ENCODE measurements around the gene DTX3.
"Not testable (repeated sequence)": the region's sequence is repeated elsewhere in the genome, so short reads cannot be mapped to it uniquely, and the experiment has no call there.

DTX3 gene

DNA sequence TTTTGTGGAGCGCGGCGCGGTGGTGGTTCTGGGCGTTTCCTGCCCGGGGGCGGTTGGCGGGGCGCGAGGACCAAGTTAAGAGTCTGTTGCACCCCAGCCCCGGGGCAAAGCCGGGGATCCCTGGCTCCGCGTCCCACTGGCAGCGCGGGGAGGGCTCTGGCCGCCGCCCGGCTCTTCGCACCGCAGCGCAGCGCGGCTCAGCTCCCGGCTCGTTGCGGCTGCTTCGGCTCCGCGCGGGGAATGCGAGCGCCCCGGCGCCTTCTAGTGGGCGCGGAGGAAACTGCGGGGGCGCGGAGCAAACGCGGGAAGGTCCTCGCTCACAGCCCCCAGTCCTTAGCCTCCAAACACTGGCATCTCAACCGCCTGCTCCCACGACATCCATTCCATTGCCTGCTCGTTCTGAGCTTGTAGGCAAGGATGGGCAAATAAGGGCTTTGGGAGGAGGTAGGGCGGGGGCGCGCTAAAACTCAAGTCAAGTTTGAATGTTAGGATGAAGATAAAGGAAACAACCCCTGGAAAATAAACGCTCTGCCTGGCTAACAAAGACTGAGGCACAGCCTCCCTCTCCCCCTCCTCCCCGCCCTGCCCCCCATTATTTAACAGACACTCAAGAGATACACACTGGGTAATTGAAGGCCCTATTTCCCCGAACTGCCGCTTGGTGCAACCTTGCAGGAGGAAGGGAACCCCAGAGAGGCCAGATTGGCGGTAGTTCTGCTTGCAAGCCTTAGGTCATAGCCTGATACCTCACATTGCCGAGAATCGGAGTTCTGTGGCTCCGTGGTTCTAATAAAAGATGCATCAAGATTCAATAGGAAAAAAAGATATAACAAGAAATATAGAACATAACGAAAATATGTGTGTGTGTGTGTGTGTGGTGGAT is 28.6 kb downstream of the DTX3 start, which contains the start of gene B4GALNT1:
B4GALNT1 (minus strand) TSS at position 244 of the 883 bp plus-strand sequence. CDS start 1,069 bp downstream, outside the sequence.
- DNase-seq = peak; percentile 61

DNA sequence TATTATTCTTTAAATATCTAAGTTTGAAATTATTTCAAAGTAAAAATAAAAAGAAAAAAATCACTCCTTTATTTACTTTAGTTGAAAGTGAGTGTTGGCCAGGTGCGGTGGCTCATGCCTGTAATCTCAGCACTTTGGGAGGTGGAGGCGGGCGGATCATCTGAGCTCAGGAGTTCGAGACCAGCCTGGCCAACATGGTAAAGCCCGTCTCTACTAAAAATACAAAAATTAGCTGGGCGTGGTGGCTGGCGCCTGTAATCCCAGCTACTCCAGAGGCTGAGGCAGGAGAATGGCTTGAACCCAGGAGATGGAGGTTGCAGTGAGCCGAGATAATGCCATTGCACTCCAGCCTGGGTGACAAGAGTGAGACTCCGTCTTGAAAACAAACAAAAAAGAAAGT is 32.1 kb downstream of the DTX3 start:
- DNase-seq = not testable (repeated sequence)

DNA sequence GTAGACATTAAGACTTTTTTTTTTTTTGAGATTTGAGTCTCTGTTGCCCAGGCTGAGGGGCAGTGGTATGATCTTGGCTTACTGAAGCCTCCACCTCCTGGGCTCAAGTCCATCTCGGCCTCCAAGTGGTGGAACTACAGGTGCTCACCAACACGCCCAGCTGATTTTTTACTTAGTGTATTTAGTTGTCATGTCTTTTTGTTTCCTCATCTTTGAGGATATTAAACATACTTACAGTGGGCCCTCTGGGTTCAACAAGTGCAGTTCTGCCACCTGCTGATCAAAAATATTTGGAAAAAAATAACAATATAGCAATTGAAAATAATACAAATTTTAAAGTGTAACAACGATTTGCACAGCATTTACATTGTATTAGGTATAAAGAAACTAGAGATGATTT is 32.7 kb downstream of the DTX3 start:
- DNase-seq = no peak

DNA sequence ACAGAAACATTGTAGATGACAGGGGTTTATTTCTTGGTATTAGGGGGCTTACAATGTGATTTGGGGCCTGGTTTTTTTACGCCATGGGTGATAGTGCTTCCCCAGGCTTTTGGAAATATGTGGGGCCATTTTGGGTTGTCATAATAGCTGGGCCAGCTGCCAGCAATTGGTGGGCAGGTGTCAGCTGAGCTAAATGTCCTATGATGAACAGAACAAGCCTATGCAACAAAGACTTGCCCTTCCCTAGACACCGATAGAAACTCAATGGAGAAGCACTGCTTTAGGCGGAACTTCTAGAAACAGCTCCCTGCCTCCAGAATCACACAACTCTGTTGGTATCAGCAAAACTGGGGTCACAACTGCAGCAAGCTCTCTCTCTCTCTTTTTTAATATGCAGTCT is 33.5 kb downstream of the DTX3 start:
- no peak for DNase-seq

DNA sequence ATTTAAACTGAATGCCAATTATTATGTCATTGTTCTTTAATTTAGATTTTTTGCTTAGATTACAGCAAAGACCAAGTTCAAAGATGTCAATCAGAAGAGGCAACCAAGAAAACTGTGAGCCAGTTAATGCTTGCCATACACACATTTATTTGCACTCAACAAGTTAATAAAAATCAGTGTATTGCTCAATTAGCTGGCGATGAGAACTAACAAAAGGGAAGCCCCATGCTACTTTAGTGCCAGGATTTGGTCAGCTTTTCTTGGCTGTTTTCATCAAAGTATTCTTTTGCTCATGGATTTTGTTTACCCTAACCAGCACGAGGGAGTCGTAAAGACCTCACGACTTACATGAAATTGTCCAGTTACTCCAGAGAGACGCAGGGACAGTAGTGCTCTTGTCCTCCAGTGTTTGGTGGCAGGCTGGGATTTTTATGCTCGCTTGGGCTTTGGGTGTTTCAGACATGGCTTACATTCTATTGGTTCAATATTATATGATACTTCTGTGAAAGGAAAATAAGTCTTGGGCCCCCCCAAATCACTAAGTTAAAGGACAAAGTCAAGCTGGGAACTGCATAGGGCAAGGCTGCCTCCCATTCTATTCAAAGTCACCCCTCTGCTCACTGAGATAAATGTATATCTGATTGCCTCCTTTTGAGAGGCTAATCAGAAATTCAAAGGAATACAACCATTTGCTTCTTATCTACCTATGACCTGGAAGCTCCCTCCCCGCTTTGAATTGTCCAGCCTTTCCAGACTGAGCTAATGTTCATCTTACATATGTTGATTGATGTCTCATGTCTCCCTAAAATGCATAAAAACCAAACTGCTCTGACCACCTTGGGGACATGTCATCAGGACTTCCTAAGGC is 35.8 kb downstream of the DTX3 start:
- no peak for DNase-seq

DNA sequence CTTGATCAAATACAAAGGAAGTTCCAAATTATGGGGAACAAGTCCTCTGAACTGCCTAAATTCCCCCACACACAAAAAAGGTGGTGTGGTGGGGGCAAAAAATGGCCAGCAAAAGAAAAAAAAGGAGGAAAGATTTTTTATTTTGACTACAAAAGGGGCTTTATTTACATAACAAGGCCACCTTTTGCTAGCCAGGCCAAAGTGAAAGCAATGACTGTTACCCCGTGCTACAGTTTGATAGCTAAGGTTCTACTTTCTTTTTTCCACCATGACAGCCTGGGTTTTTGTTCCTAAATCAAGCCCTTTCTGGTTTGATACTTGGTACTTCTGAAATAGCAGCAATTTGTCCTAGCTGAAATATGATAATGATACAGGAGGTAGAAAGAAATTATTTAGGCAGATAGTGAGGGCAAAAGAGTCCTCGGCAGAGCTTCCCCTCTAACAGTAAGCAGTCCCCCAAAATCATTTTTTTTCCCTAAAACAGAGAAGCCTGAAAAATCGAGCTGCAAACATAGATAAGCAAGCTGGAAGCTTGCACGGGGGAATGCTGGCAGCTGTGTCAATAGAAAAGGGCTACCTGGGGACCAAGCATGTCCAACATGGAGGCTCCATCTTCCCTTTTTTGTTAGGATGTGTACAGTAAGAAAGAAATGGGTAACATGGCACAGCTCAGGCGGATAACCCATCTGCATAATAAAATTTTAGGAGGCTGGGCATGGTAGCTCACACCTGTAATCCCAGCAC is 37.2 kb downstream of the DTX3 start:
- no peak for DNase-seq

DNA sequence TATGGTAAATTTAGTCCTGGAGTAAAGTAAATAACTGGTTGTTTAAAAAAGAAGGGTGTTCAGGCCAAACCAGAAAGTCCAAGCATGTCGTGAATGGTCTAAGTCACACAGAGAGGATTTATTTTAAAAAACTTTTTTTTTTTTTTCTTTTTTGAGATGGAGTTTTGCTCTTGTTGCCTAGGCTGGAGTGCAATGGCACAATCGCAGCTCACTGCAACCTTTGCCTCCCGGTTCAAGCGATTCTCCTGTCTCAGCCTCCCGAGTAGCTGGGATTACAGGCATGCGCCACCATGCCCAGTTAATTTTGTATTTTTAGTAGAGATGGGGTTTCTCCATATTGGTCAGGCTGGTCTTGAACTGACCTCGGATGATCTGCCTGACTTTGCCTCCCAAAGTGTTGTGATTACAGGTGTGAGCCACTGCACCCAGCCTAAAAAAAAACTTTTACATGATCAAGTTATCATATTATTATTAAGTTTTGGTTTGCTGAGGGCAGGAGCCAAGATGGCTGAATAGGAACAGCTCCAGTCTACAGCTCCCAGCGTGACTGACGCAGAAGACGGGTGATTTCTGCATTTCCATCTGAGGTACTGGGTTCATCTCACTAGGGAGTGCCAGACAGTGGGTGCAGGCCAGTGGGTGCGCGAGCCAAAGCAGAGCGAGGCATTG is 41.5 kb downstream of the DTX3 start:
- DNase-seq = not testable (repeated sequence)

DNA sequence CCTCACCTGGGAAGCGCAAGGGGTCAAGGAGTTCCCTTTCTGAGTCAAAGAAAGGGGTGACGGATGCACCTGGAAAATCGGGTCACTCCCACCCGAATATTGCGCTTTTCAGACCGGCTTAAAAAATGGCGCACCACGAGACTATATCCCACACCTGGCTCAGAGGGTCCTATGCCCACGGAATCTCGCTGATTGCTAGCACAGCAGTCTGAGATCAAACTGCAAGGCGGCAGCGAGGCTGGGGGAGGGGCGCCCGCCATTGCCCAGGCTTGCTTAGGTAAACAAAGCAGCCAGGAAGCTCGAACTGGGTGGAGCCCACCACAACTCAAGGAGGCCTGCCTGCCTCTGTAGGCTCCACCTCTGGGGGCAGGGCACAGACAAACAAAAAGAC is 42.0 kb downstream of the DTX3 start:
- DNase-seq = not testable (repeated sequence)

DNA sequence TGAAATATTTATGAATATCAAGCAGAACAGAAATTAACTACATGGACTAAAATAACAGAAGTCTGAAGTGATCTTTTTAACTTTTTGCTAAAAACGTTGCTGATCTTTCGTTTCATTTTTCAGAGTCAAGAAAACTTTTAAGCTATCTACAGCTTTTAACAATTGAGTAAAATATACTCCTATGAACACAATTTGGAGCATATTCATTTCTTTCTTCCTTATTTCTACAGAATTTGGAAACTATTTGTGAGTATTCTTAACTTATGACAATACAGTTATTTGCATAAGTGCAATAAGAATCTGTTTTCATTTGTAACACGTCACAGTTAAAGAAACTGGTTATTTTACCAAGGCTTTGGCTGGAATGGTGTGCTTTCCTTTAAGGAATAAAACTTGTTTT is 49.4 kb downstream of the DTX3 start:
- no peak for DNase-seq

DNA sequence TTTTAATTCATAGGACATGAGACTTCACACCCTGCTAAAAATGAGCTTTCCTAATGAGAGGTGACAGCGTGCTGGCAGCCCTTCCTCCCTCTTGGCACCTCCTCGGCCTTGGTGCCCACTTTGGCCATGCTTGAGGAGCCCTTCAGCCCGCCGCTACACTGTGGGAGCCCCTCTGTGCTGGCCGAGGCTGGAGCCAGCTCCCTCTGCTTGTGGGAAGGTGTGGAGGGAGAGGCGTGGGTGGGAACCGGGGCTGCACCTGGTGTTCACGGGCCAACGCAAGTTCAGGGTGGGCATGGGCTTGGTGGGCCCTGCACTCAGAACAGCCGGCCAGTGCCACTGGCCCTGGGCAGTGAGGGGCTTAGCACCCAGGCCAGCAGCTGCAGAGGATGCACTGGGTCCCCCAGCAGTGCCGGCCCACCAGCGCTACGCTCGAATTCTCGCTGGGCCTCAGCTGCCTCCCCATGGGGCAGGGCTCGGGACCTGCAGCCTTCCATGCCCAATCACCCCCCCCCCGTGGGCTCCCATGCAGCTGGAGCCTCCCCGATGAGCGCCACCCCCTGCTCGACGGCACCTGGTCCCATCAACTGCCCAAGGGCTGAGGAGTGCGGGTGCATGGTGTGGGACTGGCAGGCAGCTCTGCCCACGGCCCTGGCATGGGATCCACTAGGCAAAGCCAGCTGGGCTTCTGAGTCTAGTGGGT is 51.1 kb downstream of the DTX3 start:
- no peak for DNase-seq

DNA sequence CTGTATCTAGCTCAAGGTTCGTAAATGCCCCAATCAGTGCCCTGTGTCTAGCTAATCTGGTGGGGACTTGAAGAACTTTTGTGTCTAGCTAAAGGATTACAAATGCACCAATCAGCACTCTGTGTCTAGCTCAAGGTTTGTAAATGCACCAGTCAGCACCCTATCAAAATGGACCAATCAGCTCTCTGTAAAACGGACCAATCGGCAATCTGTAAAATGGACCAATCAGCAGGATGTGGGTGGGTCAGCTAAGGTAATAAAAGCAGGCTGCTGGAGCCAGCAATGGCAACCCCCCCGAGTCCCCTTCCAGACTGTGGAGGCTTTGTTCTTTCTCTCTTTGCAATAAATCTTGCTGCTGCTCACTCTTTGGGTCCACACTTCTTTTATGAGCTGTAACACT is 51.8 kb downstream of the DTX3 start:
- not testable (repeated sequence) for DNase-seq

DNA sequence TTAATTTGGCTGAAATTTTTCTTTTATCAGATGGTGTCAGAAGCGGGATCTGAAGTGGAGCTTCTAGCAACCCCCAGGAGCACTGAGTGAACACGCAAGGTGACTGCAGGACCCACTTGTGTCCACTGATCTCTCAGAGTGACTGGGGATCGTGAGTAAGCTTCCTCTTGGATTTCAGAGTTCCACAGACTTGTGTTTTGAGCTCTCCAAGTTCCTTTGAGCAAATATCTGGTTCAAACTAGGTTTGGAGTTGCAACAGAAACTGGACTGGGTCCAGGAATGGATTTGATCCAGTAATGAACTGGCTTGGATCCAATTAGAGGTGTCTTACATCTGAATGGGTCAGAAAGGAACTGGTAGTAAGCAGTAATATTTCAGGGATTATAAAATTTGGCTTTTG is 53.1 kb downstream of the DTX3 start:
- no peak for DNase-seq

DNA sequence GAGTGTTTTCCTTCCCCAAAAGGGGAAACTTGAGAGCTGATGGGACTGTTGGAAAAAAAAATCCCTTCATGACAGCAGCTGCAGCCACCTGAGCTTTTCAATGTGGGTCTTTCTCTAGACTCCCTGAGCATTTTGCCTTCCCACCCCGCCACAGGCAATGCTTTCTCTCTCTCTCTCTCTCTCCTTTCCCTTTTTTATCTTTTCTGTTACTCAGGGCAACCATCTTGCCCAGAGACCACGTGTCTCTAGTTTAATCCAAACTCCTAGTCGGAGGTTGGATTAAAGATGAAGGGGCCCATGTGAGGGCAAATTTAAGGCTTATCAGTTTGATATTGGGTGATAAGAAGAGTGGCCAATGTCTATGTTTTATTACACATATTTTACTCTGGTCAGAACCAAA is 54.3 kb downstream of the DTX3 start:
- no peak for DNase-seq
